Measurements from ENCODE around the gene GTF2F2. TPM values are rescaled to one million over a fixed set of nuclear protein-coding genes. Genes with fewer than 3 reads are reported as not detected.

Gene GTF2F2
- total RNA-seq, 1 experiment from 2014 or later = 28.1 TPM

- peaks cover 3% of the 10 kb centered on the region; the same call in 1 of the 2 replicates for H3K36me3 ChIP-seq (ENCODE audit: control insufficient read depth, insufficient read depth, low read length)
- POLR2A ChIA-PET = no interaction called here
- H3K27ac Mint-ChIP-seq (ENCODE audit: unreplicated experiment) = peak overlapping the region; percentile 46
- intact Hi-C loops (cut with micrococcal nuclease; ENCODE audit: unreplicated experiment) = no loop called here
- H3K4me1 ChIP-seq = peaks cover 12% of the 10 kb centered on the region
- no peak overlapping the region for H3K4me3 Mint-ChIP-seq (ENCODE audit: unreplicated experiment)
- no peaks in the 10 kb centered on the region for H3K27me3 ChIP-seq (replicated peaks; ENCODE audit: control insufficient read depth, insufficient read depth, low read length)
- no TSS peak for BruUV-seq (replicated peaks)
- no peak for TF ChIP-seq CTCF (IDR thresholded peaks at IDR 0.05; ENCODE audit: insufficient read depth in 1 of 2, low read depth in 1 of 2, low read length in 1 of 2, severe bottlenecking in 1 of 2, unreplicated experiment in 1 of 2)
- H3K9me3 ChIP-seq = no peaks in the 10 kb centered on the region
- no peak for DNase-seq
- H3K9me3 Mint-ChIP-seq (ENCODE audit: unreplicated experiment) = no peaks in the 10 kb centered on the region
- peaks cover 4% of the 10 kb centered on the region for H3K36me3 Mint-ChIP-seq (ENCODE audit: insufficient read depth, unreplicated experiment)
- H3K4me1 Mint-ChIP-seq (ENCODE audit: low read depth, unreplicated experiment) = peaks cover 12% of the 10 kb centered on the region
- no peak overlapping the region for H3K4me3 ChIP-seq (ENCODE audit: low read depth, low read length)
- CTCF ChIA-PET = no interaction called here
- H3K27me3 Mint-ChIP-seq (ENCODE audit: insufficient read depth, unreplicated experiment) = no peaks in the 10 kb centered on the region
Observed at GRCh38 chr13:45142440-45143345, 22.4 kb downstream of the GTF2F2 start.

- H3K27ac Mint-ChIP-seq (ENCODE audit: unreplicated experiment) = peak overlapping the region; percentile 46
- no peak overlapping the region for H3K4me3 ChIP-seq (ENCODE audit: low read depth, low read length)
- H3K9me3 ChIP-seq = no peaks in the 10 kb centered on the region
- ChIA-PET POLR2A (no interaction called here), CTCF (no interaction called here)
- no peak overlapping the region for H3K4me3 Mint-ChIP-seq (ENCODE audit: unreplicated experiment)
- H3K4me1 ChIP-seq = peaks cover 12% of the 10 kb centered on the region
- peaks cover 2% of the 10 kb centered on the region; the same call in 1 of the 2 replicates for H3K36me3 ChIP-seq (ENCODE audit: control insufficient read depth, insufficient read depth, low read length)
- no TSS peak for BruUV-seq (replicated peaks)
- no peaks in the 10 kb centered on the region for H3K27me3 ChIP-seq (replicated peaks; ENCODE audit: control insufficient read depth, insufficient read depth, low read length)
- peaks cover 12% of the 10 kb centered on the region for H3K4me1 Mint-ChIP-seq (ENCODE audit: low read depth, unreplicated experiment)
- no peaks in the 10 kb centered on the region for H3K9me3 Mint-ChIP-seq (ENCODE audit: unreplicated experiment)
- intact Hi-C loops (cut with micrococcal nuclease; ENCODE audit: unreplicated experiment) = no loop called here
- H3K27me3 Mint-ChIP-seq (ENCODE audit: insufficient read depth, unreplicated experiment) = no peaks in the 10 kb centered on the region
- DNase-seq = no peak
- TF ChIP-seq CTCF (IDR thresholded peaks at IDR 0.05; ENCODE audit: insufficient read depth in 1 of 2, low read depth in 1 of 2, low read length in 1 of 2, severe bottlenecking in 1 of 2, unreplicated experiment in 1 of 2) = no peak
- peaks cover 4% of the 10 kb centered on the region for H3K36me3 Mint-ChIP-seq (ENCODE audit: insufficient read depth, unreplicated experiment)
Observed at GRCh38 chr13:45143346-45143751, 23.0 kb downstream of the GTF2F2 start.

GRCh38 chr13:45149964-45150363 is 29.7 kb downstream of the GTF2F2 start:
- CTCF ChIA-PET = no interaction called here
- H3K4me1 ChIP-seq = no peaks in the 10 kb centered on the region
- POLR2A ChIA-PET = no interaction called here
- TF ChIP-seq CTCF (IDR thresholded peaks at IDR 0.05; ENCODE audit: insufficient read depth in 1 of 2, low read depth in 1 of 2, low read length in 1 of 2, severe bottlenecking in 1 of 2, unreplicated experiment in 1 of 2) = no peak
- Mint-ChIP-seq H3K36me3 (ENCODE audit: insufficient read depth, unreplicated experiment) (no peaks in the 10 kb centered on the region), H3K9me3 (ENCODE audit: unreplicated experiment) (no peaks in the 10 kb centered on the region), H3K27ac (ENCODE audit: unreplicated experiment) (no peak overlapping the region), H3K27me3 (ENCODE audit: insufficient read depth, unreplicated experiment) (no peaks in the 10 kb centered on the region), H3K4me1 (ENCODE audit: low read depth, unreplicated experiment) (no peaks in the 10 kb centered on the region), H3K4me3 (ENCODE audit: unreplicated experiment) (no peak overlapping the region)
- intact Hi-C loops (cut with micrococcal nuclease; ENCODE audit: unreplicated experiment) = no loop called here
- DNase-seq = no peak
- BruUV-seq (replicated peaks) = no TSS peak
- H3K4me3 ChIP-seq (ENCODE audit: low read depth, low read length) = no peak overlapping the region
- no peaks in the 10 kb centered on the region for H3K36me3 ChIP-seq (ENCODE audit: control insufficient read depth, insufficient read depth, low read length)
- H3K9me3 ChIP-seq = no peaks in the 10 kb centered on the region
- H3K27me3 ChIP-seq (replicated peaks; ENCODE audit: control insufficient read depth, insufficient read depth, low read length) = no peaks in the 10 kb centered on the region

All from Caco-2 (cell line).